ENCODE measurements around the gene LAMP5.

Gene LAMP5

DNA sequence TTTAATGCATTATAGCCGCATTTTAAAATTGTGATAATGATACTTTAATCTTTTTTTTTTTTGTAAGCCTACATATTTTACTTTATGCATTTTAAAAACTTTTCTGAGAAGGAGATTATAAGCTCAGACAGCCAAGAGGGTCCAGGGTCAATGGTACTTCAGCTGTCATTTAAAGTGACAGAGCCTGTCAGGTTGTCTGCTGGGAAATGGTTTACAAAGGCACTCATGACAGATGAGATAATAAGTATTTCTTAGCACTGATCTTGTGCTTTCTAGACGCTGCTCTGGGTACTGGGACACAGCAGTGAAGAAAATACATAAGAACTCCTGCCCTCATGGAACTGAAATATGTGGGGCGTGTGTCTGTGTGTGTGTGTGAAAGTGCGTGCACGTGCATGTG lies 19.6 kb downstream of the LAMP5 start:
- no peak for DNase-seq (ENCODE audit: low read depth, low spot score)

DNA sequence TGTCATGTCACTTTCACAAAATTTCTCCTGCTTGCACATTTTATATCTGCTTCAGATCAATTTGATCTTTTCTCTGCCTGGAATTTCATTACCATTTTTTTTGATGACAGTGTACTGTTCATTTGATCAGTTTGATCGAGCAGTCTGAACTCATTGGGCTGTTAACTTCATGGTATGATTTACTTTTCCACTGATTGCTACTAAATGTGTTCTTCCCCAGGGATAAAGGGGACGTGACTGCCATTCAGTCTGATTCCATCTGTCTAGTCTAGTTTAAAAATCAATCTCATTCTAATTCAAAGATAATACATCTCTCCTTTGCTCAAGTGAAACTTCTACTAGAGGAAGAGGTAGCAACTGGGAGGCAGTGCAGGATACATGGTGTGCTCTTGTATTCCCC lies 21.1 kb downstream of the LAMP5 start:
- no peak for DNase-seq (ENCODE audit: low read depth, low spot score)

DNA sequence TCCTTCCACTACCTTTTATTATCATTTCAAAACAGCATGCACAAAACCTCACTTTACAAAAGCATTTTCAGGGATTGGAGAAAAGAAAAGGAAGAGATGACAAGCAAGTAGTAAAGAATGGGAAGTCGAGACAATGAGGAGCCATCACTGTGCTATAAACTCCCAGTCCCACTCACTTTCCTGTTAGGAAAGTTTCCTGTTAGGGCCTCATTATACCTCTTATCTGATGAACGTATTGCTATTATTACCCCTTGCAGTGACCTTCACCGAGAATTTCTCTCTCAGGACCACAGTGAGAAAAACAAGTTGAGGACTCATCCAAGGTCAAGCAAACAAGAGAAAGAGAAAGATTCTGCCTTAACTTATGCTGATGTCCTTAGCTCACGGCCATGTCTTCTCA lies 28.8 kb downstream of the LAMP5 start:
- no peak for DNase-seq (ENCODE audit: low read depth, low spot score)

DNA sequence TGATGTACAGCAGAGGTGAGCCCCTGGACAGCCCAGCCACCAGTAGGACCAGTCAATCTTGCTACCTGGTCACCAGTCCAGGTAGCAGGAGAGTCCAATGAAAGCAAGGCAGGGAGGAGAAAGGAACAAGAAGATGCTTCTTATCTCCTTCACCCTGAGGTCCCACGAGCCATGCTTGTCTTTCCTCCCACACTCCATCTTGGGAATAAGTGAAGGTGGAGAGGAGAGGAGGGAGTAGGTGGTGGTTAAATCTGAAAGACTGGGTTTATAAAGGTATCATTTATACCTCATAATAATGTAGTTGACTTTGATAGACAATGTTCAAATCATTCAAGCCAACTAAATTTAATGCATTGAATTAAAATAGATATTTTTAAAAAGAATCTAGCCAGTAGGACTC lies 35.9 kb downstream of the LAMP5 start:
- no peak for DNase-seq (ENCODE audit: low read depth, low spot score)

DNA sequence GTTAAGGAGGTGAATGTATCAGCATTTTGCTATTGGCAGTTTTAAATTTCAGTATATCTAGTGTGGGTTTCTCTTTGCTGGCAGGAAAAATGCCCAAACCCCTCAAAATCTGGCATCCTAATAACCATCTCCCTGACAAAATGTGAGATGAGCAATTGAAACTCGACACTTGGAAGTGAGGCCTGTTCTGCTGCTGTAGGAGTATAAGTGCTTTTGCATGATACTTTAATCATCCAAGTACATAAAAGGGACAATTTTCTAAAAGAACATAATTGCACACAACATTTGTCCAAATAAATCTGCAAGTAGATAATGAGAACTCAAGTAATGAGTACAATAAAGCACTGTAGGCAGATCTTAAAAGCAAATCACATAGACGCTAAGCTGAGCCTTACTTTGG lies 36.5 kb downstream of the LAMP5 start:
- DNase-seq (ENCODE audit: low read depth, low spot score), result no peak

DNA sequence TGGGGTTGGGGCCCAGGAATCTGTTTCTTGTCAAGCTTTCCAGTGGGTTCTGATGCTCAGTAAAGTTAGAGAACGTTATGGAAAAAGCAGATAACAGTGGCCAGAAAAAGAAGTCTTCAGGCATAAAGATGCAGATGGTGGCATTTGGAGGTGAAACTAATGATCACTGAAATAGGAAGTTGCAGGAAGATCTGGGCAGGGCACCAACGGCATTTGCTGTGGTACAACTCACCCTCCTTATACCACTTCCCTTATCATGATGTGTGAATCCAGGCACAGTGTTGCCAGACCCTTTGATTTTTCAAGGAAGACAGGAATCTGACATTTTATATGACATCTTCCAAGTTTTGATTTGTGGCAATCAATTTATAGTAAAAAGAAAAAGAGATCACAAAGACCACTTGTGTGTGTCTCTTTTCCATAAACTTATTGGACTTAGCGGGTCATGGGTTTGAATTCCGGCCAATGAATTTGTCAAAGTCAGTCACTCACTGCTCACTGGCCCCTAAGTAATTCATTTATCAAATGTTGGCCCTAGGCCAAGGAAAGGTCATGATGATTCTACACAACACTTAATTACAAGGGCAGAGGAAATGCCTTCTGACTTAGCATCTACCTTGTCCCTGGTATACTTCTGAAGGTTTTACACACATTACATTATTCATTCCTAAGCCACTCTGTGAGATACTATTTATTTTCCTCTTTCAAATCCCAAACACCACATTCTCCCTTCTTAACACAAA lies 37.6 kb downstream of the LAMP5 start:
- no peak for DNase-seq (ENCODE audit: low read depth, low spot score)

DNA sequence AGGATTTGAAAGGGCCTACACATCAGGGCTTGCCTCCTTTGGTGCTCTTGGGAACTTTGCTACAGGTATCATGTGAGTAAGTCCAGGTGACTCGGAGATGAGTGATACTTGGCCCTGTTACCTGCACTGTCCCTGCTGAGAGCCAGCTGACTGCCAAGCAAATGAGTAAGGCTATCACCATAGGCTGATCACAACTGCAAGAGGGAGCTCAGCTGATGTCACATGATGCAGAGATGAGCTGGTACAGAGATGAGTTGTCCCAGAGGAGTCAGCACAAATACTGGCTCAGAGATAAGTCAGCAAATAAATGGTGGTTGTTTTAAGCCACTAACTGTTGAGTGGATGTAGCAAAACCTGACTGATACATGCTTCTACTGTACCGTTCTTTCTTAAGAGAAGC lies 41.4 kb downstream of the LAMP5 start:
- no peak for DNase-seq (ENCODE audit: low read depth, low spot score)

DNA sequence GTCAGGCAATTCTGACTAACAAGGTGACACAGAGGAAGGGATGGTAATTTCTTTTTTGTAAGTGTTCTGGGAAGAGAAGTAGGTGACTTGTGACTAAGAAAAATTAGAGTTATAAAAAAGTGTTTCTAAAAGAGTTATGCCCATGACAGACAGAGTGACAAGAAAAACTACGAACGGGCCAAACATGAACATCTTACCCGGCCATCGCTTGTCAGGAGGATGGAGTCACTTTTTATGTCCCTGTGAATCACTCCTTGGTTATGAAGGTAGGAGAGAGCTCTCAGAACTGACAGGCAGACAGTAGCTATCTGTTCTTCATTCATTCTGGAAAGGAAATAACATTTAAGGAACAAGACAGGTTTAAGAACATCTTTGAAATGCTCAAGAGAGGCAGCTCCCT lies 43.0 kb downstream of the LAMP5 start:
- DNase-seq (ENCODE audit: low read depth, low spot score), result no peak

DNA sequence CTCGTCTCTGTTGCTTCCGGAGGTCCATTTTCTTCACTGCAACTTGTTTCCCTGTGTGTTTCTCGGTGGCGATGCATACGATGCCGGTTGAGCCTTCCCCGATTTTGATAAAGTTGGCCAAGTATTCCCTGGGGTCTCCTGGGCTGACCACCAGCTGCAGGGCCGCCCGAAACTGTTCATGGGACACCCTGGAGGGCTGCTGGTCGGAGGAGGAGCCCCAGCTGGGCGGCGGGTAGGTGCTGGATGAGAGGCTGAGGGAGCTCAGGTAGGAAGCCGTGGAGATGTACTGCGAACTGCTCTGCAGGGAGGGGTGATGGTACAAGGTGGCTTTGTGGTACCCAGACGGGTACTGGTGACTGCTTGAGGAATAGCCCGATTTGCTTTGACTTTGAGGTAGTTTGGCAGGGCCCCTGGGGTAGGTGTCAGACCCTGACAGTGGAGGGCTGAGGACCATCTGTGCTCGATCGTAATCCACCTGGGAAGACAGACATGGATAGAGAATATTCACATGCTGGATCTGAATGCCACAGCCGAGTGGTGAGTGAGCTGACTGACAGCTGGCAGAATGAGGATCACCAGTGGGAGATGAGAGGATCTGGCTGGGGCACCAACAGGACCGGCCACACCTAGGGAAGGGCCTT lies 51.6 kb downstream of the LAMP5 start:
- no peak for DNase-seq (ENCODE audit: low read depth, low spot score)

DNA sequence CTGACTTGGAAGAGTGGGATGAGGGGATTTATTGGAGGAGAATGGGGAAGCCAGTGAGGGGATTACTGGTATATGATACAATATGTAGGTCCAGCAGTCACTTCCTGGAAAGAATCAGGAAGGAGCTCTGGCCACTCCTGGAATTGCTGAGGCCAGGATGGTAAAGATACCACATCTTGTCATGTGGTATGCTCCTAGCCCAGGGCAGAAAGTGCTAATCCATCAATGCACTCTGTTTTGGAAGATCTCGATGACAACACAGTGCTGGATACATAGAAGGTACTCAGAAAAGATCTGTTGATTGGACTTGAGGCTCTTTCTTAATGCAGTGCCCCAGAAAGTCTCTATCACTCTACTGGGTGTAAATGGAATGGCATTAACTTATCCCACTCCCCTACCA lies 52.6 kb downstream of the LAMP5 start:
- no peak for DNase-seq (ENCODE audit: low read depth, low spot score)

DNA sequence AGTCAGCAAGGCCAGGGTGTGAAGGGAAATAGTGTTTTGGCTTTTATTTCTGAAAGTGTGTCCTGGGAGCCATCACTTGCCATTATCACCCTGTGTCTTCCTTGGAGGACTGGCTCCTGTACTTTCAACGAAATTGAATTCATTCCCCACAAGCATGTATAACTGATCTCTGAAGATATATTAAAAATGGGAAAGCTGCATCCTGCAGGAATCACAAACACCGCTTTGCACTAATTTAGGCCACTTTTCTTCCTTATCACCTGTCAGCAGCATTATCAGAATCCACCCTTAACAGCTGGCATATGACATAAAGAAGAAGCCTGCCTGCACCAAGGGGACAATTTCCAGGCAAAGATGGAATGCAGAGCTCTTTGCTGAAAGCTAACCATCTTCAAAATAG lies 56.2 kb downstream of the LAMP5 start:
- DNase-seq (ENCODE audit: low read depth, low spot score), result no peak

DNA sequence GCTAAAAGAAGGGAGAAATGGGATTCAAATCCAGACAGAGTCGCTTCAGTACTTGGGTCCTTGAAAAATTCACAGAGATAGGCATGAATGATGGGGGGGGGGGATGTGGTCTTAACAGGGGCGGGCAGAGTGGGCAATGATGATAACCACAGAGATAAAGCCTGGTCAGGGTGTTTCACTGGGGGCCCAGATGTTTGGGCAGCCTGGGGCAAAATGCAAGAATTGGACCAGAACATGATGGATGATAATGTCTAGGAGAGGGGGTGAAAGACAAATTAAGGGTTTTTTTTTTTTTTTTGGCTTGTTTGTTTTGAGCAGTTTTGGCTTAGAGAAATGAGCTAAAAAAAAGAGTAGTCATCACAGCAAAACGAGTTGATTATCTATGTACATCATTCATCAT lies 57.4 kb downstream of the LAMP5 start:
- DNase-seq (ENCODE audit: low read depth, low spot score), result no peak

DNA sequence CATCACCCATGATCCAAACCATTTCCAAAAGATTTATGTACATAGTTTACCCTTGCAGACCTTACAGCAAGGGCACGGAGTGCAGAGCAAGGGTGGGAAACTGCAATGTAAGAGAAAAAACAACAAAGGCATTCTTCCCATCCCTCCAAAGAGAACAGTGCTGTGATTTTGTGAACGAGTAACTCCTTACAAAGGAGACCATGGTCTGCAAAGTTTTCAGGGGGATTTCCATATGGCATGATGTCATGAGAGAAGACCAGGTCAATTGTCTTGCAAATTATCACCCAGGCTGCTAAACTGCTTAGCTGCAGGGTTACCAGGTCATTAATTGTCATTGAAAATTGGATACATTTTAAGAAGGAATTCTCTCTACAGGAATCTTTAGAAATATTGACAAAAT lies 58.3 kb downstream of the LAMP5 start:
- peak; percentile 95 for DNase-seq (ENCODE audit: low read depth, low spot score)

DNA sequence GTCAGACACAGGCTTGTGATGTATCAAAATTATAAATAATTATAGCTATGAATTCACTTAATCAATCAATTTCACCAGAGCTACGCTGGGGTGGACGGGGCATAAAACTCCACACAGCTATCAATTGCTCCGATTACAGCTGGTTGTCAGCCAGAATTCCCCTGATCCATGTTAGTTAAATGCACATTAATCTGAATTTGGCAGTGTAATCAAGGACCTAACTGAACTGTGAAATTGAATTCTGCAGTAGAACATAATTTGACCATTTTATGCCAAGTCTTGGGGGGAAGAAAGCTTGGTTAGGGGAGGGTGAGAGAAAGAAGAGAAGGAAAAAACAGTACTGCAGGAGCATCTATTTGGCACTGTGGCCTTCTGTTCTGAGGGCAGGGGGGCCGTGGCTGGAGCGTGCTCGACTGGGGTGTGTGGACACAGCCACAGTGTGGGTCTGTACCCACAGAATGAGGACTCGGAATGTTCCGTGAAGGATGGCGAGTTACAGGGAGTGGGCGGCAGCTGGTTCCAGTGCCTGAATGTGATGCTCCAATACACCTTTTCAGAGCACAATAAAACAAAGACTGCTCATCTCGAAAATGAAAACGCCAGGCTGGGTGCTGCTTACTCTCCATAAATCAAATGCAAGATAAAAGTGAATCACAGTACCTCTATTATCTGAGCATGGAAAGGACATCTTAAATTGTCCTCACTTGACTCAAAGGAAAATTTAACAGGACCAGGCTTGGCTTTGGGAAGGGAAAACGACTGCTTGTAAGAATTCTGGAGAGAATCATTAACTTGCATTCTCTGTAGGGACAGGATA lies 59.2 kb downstream of the LAMP5 start:
- DNase-seq (ENCODE audit: low read depth, low spot score), result no peak

DNA sequence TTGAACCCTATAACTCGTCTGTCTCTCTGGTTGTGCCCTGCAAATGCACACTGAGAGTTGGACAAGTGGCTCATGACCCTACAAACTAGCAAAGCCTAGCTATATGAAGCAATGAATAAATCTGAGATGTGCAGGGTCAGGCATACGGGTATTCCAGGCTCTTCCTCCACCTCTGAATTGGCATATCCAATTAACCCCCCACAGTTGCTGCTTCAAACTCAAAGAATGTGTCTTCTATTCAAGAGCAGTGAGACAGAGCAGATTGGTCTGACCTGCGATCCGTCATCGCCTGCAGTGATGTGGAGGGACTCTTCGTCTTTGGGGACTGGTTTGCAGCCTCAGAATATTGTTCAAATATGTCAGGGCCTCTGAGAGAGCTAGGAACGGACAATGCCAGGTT lies 59.8 kb downstream of the LAMP5 start:
- peak; percentile 35 for DNase-seq (ENCODE audit: low read depth, low spot score)

DNA sequence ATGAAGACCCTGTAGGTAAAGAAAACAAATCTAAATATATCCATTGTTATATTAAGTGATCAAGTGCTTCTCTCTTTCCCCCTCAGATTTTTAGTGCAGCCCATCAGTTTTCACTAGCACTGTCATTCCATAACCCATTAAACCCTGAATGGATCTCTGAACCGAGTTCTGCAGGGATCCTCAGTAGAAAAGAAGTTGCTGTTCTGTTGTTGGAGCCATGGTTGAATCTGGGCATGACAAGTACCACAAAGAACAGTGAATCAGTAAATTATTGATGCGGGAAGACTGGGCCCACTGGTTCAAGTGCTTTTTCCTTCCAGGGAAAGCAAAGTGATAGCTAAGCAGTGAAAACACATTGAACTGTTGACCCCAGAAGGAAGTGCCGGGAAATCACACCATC lies 60.4 kb downstream of the LAMP5 start:
- DNase-seq (ENCODE audit: low read depth, low spot score), result no peak

DNA sequence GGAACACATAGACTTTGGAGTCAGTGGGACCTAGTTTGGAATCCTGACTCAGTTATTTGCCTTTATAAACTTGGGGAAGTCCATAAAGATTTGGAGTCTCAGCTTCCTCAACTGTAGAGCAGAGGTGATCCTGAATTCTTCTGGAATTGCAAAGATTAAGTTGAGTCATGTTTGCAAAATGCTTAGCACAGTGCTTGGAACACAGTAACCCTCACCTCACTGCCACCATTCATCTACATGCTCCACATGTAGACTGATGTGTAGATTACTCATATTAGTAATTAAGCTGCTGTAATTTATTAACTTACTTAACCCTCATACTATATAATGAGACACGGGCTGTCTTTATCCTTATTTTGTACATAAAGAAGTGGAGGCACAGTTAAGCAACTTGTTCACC lies 61.4 kb downstream of the LAMP5 start:
- no peak for DNase-seq (ENCODE audit: low read depth, low spot score)

DNA sequence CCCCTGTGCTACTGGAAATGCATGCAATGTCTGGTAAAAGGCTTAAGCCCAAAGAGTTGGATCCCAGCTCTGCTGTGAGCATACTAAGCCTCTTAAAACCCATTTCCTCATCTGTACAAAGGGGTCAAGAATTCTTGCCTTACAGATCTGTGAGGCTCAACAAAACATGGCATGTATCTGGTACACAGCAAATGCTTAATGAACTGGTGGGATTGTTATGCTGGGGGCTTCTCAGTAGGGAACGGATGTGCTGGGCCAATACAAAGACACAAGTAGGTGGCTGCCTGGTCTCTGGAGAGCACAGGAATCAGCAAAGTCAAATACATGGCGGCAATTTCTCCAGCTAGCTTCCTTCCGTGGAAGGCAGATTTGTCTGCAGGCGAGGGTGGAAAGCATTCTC lies 62.3 kb downstream of the LAMP5 start:
- peak; percentile 48 for DNase-seq (ENCODE audit: low read depth, low spot score)

DNA sequence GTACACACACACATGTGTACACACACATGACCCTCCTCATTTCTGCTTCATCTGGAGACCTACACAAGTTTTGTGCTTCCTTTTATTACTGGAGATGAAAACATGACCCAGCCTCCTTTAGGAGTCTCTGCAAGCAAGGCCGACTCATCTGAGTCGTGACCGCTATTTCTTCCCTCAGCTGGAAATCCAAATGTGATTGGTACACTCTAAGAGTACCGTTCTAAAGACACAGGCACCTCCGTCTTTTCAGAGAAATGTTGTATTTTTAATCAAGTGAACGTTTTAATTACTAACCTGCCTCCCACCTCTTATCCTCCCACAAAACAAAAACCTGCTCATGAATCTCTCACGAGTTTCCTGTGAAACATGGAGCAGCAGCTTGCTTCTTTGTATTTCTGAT lies 63.0 kb downstream of the LAMP5 start:
- no peak for DNase-seq (ENCODE audit: low read depth, low spot score)

DNA sequence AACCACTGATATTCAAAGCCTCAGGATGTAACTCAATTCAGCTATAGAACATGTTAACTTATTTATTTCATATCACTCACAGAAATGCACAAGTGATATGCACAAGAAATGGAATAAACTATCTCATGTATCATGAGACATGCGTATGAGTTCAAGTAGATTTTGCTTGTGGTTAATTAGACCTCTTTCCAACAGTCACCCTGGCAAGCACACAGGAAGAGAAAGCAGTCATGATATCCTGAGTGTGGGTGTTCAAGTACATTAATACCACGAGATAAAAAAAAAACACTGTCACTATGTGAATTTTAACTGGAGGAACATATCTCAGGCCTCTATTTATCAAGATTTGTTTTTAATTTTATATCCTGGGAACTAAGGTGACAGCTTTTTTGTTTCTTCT lies 64.2 kb downstream of the LAMP5 start:
- DNase-seq (ENCODE audit: low read depth, low spot score), result no peak

All from iPS DF 19.7 (cell line).